Measurements from ENCODE around the gene FCN1.

Gene FCN1

DNA sequence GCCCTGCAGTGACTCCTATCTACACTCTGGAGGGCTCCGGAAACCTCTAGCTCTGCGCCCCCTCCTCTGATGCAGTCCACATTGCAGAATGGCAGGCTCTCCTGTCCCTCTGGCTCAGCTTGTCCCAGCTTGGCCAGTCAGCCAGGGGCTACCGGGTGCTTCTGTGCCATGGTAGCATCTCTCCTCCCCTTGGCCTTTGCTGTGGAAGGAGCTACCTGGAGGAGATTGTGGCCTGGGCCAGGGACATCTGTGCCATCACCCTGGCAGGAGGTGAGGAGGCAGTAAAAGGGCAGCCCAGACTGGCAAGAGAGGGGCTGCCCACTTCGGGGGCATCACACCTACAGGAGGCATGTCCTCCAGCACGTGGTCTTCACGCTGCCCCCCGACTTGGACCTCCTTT, 38.1 kb upstream of the FCN1 start:
- no peaks in the 10 kb centered on the region for H3K36me3 Mint-ChIP-seq (ENCODE audit: low read depth)
- H3K27me3 Mint-ChIP-seq (ENCODE audit: low read depth): peaks cover 12% of the 10 kb centered on the region
- H3K9me3 Mint-ChIP-seq: peaks cover 7% of the 10 kb centered on the region
- H3K4me1 Mint-ChIP-seq: no peaks in the 10 kb centered on the region
- H3K4me3 Mint-ChIP-seq: no peak overlapping the region
- H3K27ac Mint-ChIP-seq: no peak overlapping the region
- TF ChIP-seq, protein P1, sequence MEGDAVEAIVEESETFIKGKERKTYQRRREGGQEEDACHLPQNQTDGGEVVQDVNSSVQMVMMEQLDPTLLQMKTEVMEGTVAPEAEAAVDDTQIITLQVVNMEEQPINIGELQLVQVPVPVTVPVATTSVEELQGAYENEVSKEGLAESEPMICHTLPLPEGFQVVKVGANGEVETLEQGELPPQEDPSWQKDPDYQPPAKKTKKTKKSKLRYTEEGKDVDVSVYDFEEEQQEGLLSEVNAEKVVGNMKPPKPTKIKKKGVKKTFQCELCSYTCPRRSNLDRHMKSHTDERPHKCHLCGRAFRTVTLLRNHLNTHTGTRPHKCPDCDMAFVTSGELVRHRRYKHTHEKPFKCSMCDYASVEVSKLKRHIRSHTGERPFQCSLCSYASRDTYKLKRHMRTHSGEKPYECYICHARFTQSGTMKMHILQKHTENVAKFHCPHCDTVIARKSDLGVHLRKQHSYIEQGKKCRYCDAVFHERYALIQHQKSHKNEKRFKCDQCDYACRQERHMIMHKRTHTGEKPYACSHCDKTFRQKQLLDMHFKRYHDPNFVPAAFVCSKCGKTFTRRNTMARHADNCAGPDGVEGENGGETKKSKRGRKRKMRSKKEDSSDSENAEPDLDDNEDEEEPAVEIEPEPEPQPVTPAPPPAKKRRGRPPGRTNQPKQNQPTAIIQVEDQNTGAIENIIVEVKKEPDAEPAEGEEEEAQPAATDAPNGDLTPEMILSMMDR (IDR thresholded peaks at IDR 0.05; ENCODE audit: unreplicated experiment in 3 of 3): no peak

DNA sequence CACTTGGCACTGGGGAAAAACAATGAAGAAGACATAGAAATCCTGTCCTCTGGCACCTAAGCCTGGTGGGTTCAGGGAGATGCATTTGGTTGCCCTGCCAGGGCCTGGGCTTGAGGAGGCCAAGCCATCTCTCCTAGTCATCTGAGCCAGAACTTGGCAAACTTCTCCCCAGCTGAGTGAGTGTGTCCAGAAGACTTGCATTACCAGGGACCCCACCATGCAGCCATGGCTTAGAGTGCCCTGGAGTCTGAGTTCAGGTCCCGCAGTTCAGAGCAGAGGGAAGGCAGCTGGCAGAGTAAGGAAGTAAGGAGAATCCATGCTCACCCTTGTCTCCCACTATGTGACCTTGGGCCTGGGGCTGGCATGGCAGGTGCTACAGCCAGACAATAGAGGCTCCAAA, 37.4 kb upstream of the FCN1 start:
- H3K9me3 Mint-ChIP-seq: peaks cover 7% of the 10 kb centered on the region
- TF ChIP-seq, protein P1 (IDR thresholded peaks at IDR 0.05; ENCODE audit: unreplicated experiment in 3 of 3): no peak
- H3K4me1 Mint-ChIP-seq: no peaks in the 10 kb centered on the region
- no peak overlapping the region for H3K4me3 Mint-ChIP-seq
- peaks cover 12% of the 10 kb centered on the region for H3K27me3 Mint-ChIP-seq (ENCODE audit: low read depth)
- no peak overlapping the region for H3K27ac Mint-ChIP-seq
- H3K36me3 Mint-ChIP-seq (ENCODE audit: low read depth): no peaks in the 10 kb centered on the region

DNA sequence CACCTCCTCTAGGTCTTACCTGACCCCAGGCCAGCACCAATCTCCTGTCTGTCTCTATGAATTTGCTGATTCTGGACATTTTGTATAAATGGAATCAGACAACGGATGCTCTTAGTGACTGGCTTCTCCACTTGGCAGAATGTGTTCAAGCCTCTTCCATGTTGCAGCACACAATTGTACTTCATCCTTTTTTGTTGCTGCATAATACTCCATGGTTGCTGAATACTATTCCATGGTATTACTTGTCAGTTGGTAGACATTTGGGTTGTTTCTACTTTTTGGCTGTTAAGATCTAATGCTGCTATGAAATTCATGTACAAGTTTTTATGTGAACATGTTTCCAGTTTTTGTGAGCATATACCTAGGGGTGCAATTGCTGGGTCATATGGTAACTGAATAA, 34.3 kb upstream of the FCN1 start:
- H3K36me3 Mint-ChIP-seq (ENCODE audit: low read depth): no peaks in the 10 kb centered on the region
- peaks cover 17% of the 10 kb centered on the region for H3K27me3 Mint-ChIP-seq (ENCODE audit: low read depth)
- no peaks in the 10 kb centered on the region for H3K4me1 Mint-ChIP-seq
- H3K4me3 Mint-ChIP-seq: no peak overlapping the region
- H3K27ac Mint-ChIP-seq: no peak overlapping the region
- peaks cover 7% of the 10 kb centered on the region for H3K9me3 Mint-ChIP-seq
- TF ChIP-seq, protein P1 (IDR thresholded peaks at IDR 0.05; ENCODE audit: unreplicated experiment in 3 of 3): no peak

DNA sequence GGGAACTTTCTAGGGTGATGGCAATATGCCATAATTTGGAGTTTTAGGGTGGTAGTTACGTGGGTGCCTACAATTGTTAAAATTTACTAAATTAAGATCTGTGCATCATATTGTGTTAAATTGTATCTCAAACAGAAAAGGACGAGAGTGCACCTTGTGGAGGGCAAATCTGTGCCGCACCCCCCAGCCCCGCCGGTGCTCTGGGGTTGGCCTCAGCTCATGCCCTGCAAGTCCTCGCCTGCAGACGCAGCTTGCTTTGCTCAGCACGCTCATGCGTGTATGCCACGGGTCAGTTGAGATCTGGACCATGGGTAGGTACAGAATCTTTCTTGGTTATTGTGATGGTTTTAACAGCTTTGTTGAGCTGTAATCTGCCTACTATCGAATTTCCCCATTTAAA, 33.7 kb upstream of the FCN1 start:
- Mint-ChIP-seq H3K27me3 (ENCODE audit: low read depth) (peaks cover 17% of the 10 kb centered on the region), H3K9me3 (peaks cover 7% of the 10 kb centered on the region), H3K4me3 (no peak overlapping the region), H3K27ac (no peak overlapping the region), H3K36me3 (ENCODE audit: low read depth) (no peaks in the 10 kb centered on the region), H3K4me1 (no peaks in the 10 kb centered on the region)
- TF ChIP-seq, protein P1 (IDR thresholded peaks at IDR 0.05; ENCODE audit: unreplicated experiment in 3 of 3): no peak

DNA sequence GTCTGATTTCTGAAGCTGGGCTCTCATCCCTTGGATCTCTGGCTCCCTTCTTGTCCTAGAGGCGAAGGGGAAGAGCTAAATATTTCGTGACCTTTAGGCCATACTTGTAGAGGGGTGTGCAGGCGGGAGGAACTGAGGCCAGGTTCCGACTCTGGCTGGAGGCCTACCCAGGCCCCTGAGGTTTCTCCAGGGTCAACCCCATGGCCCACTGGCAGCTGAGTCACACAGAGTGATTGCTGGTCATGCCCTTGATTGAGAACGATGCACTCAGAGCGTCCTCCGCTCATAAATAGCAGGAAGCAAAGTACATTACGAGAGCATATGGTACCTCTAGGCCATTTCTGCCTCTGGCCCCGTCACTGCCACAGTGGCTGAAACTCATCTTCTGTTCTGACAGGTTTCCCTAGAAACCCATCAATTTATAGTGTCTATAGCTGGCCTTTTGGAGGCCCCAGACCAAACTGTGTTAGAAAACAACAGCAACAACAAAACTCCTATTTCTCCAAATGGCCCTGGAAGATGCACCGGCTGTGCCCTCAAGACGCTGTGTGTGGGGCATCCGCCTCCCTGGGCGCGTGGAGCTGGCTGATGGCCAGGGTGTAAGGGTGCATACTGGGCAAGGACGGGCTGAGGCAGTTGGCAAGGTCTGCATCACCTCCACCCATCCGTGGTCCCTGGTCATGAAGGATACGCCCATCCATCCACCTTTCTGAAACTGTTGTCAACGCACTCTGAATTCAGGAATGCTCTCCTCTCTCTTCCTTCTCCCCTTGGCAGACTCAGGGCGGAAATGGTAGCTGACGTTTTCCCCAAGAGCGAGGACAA, 32.9 kb upstream of the FCN1 start:
- H3K27ac Mint-ChIP-seq: no peak overlapping the region
- H3K4me1 Mint-ChIP-seq: no peaks in the 10 kb centered on the region
- TF ChIP-seq, protein P1 (IDR thresholded peaks at IDR 0.05; ENCODE audit: unreplicated experiment in 3 of 3): no peak
- no peaks in the 10 kb centered on the region for H3K36me3 Mint-ChIP-seq (ENCODE audit: low read depth)
- no peak overlapping the region for H3K4me3 Mint-ChIP-seq
- H3K27me3 Mint-ChIP-seq (ENCODE audit: low read depth): peaks cover 16% of the 10 kb centered on the region
- H3K9me3 Mint-ChIP-seq: peaks cover 7% of the 10 kb centered on the region
